Mesendoderm (in vitro differentiated cells): ENCODE measurements around the gene EP400.

Source experiments
- DNase-seq: peaks from one replicate; pipeline ENCODE4 v3.0.0; 2013
- H2AK5ac ChIP-seq: 2 replicates; pipeline ENCODE4 v1.6.1; 2013; ENCODE audit warnings: low read length, inconsistent platforms
- H2BK120ac ChIP-seq: 2 replicates; pipeline ENCODE4 v1.6.1; 2013; ENCODE audit warnings: low read depth, mild to moderate bottlenecking, low read length, moderate library complexity, mixed read lengths
- H2BK15ac ChIP-seq: replicated peaks from 2 replicates; pipeline ENCODE4 v1.6.1; 2013; ENCODE audit warnings: low read depth, mild to moderate bottlenecking, moderate library complexity
- H2BK5ac ChIP-seq: 2 replicates; pipeline ENCODE4 v1.6.1; 2013; ENCODE audit warnings: low read length, inconsistent platforms
- H3K18ac ChIP-seq: 2 replicates; pipeline ENCODE4 v1.6.1; 2013; ENCODE audit warnings: mild to moderate bottlenecking, low read length, mixed read lengths
- H3K23ac ChIP-seq: one replicate; pipeline ENCODE4 v1.6.1; 2013; ENCODE audit warnings: low read length
- H3K27ac ChIP-seq: 2 replicates; pipeline ENCODE4 v1.5.1; 2013; ENCODE audit warnings: low read depth, mild to moderate bottlenecking, inconsistent platforms, low read length, moderate library complexity
- H3K27me3 ChIP-seq: 2 replicates; pipeline ENCODE4 v1.6.1; 2013; ENCODE audit warnings: low read length, control low read depth, mild to moderate bottlenecking, inconsistent platforms; ENCODE audit not compliant: insufficient read depth, poor library complexity
- H3K36me3 ChIP-seq: 2 replicates; pipeline ENCODE4 v1.6.1; 2013; ENCODE audit warnings: low read length, inconsistent platforms; ENCODE audit not compliant: control insufficient read depth, insufficient read depth
- H3K4ac ChIP-seq: one replicate; pipeline ENCODE4 v1.6.1; 2013; ENCODE audit warnings: low read depth, mild to moderate bottlenecking, low read length, moderate library complexity
- H3K4me1 ChIP-seq: 2 replicates; pipeline ENCODE4 v1.6.1; 2013; ENCODE audit warnings: low read depth, low read length, inconsistent platforms; ENCODE audit not compliant: control insufficient read depth
- H3K4me2 ChIP-seq: 2 replicates; pipeline ENCODE4 v1.6.1; 2013; ENCODE audit warnings: low read length
- H3K4me3 ChIP-seq: 2 replicates; pipeline ENCODE4 v1.5.1; 2013; ENCODE audit warnings: mild to moderate bottlenecking, low read length
- H3K56ac ChIP-seq: one replicate; pipeline ENCODE4 v1.6.1; 2013; ENCODE audit warnings: low read length
- H3K79me1 ChIP-seq: 2 replicates; pipeline ENCODE4 v1.6.1; 2013; ENCODE audit warnings: low read length, inconsistent platforms
- H3K79me2 ChIP-seq: 2 replicates; pipeline ENCODE4 v1.6.1; 2013; ENCODE audit warnings: mild to moderate bottlenecking, low read length; ENCODE audit not compliant: control insufficient read depth, insufficient read depth
- H3K9ac ChIP-seq: 2 replicates; pipeline ENCODE4 v1.6.1; 2013; ENCODE audit warnings: low read length, inconsistent platforms
- H4K5ac ChIP-seq: one replicate; pipeline ENCODE4 v1.6.1; 2013; ENCODE audit warnings: low read length
- H4K8ac ChIP-seq: one replicate; pipeline ENCODE4 v1.6.1; 2013; ENCODE audit warnings: low read depth, mild to moderate bottlenecking, control low read depth, low read length, moderate library complexity
- WGBS: extraction: QIAGEN DNeasy Blood & Tissue Kit; methylation state at CpG from one replicate; pipeline ENCODE4 v1.1.7; 2013; ENCODE audit warnings: low lambda C conversion rate, missing lambda C conversion rate; ENCODE audit not compliant: insufficient coverage; ENCODE audit errors: extremely low coverage; 5-methylcytosine and 5-hydroxymethylcytosine counted together

Gene EP400

GRCh38 chr12:132075026-132075713, 125.4 kb downstream of the EP400 start:
- H3K27me3 ChIP-seq, result no peaks in the 10 kb centered on the region
- no peak overlapping the region for H3K4me3 ChIP-seq
- no peak overlapping the region for H3K27ac ChIP-seq
- H3K4me1 ChIP-seq, result no peaks in the 10 kb centered on the region
- no peak overlapping the region for H2AK5ac ChIP-seq
- H2BK15ac ChIP-seq, result no peak overlapping the region
- H3K23ac ChIP-seq, result no peak overlapping the region
- H3K36me3 ChIP-seq, result peaks cover 4% of the 10 kb centered on the region
- H4K5ac ChIP-seq, result no peak overlapping the region
- no peak overlapping the region for H4K8ac ChIP-seq
- H3K4me2 ChIP-seq, result no peak overlapping the region
- WGBS, result no CpG with 5 or more reads among the region's 15 CpGs
- H3K79me1 ChIP-seq, result no peaks in the 10 kb centered on the region
- no peak overlapping the region for H3K56ac ChIP-seq
- no peak overlapping the region for H2BK120ac ChIP-seq
- DNase-seq, result no peak
- H3K18ac ChIP-seq, result no peak overlapping the region
- no peak overlapping the region for H2BK5ac ChIP-seq
- H3K9ac ChIP-seq, result no peak overlapping the region
- H3K79me2 ChIP-seq, result no peaks in the 10 kb centered on the region
- H3K4ac ChIP-seq, result no peak overlapping the region

- Histone ChIP-seq H3K27ac (no peak overlapping the region), H2BK15ac (no peak overlapping the region), H2BK120ac (no peak overlapping the region), H2AK5ac (no peak overlapping the region), H3K79me1 (no peaks in the 10 kb centered on the region), H3K4me1 (no peaks in the 10 kb centered on the region), H3K56ac (no peak overlapping the region), H3K4ac (no peak overlapping the region), H3K18ac (no peak overlapping the region), H3K4me2 (no peak overlapping the region), H4K5ac (no peak overlapping the region), H3K9ac (no peak overlapping the region), H3K79me2 (no peaks in the 10 kb centered on the region), H2BK5ac (no peak overlapping the region), H3K4me3 (no peak overlapping the region), H3K36me3 (peaks cover 4% of the 10 kb centered on the region), H3K27me3 (no peaks in the 10 kb centered on the region), H3K23ac (no peak overlapping the region), H4K8ac (no peak overlapping the region)
- DNase-seq, result no peak
- no CpG with 5 or more reads among the region's 16 CpGs for WGBS
Measured at GRCh38 chr12:132075714-132076553, 126.2 kb downstream of the EP400 start.

- no peak overlapping the region for H3K27ac ChIP-seq
- no peak overlapping the region for H3K23ac ChIP-seq
- no CpG with 5 or more reads among the region's 10 CpGs for WGBS
- H2BK15ac ChIP-seq, result no peak overlapping the region
- H3K36me3 ChIP-seq, result peaks cover 4% of the 10 kb centered on the region
- no peaks in the 10 kb centered on the region for H3K79me1 ChIP-seq
- H3K9ac ChIP-seq, result no peak overlapping the region
- no peak overlapping the region for H3K18ac ChIP-seq
- no peak overlapping the region for H2AK5ac ChIP-seq
- H3K56ac ChIP-seq, result no peak overlapping the region
- H3K4me1 ChIP-seq, result no peaks in the 10 kb centered on the region
- H4K5ac ChIP-seq, result no peak overlapping the region
- H2BK5ac ChIP-seq, result no peak overlapping the region
- no peak overlapping the region for H3K4me3 ChIP-seq
- H3K27me3 ChIP-seq, result no peaks in the 10 kb centered on the region
- no peak for DNase-seq
- H4K8ac ChIP-seq, result no peak overlapping the region
- no peaks in the 10 kb centered on the region for H3K79me2 ChIP-seq
- no peak overlapping the region for H3K4me2 ChIP-seq
- no peak overlapping the region for H3K4ac ChIP-seq
- H2BK120ac ChIP-seq, result no peak overlapping the region
Measured at GRCh38 chr12:132076711-132077110, 127.0 kb downstream of the EP400 start.

GRCh38 chr12:132077322-132078100, 127.8 kb downstream of the EP400 start:
- Histone ChIP-seq H3K56ac (no peak overlapping the region), H3K27me3 (no peaks in the 10 kb centered on the region), H2BK120ac (no peak overlapping the region), H4K8ac (no peak overlapping the region), H3K79me1 (no peaks in the 10 kb centered on the region), H4K5ac (no peak overlapping the region), H3K4me2 (no peak overlapping the region), H3K4me3 (no peak overlapping the region), H3K4me1 (no peaks in the 10 kb centered on the region), H2BK5ac (no peak overlapping the region), H3K9ac (no peak overlapping the region), H2BK15ac (no peak overlapping the region), H3K23ac (no peak overlapping the region), H3K4ac (no peak overlapping the region), H3K27ac (no peak overlapping the region), H2AK5ac (no peak overlapping the region), H3K36me3 (peaks cover 4% of the 10 kb centered on the region), H3K79me2 (no peaks in the 10 kb centered on the region), H3K18ac (no peak overlapping the region)
- no CpG with 5 or more reads among the region's 29 CpGs for WGBS
- DNase-seq, result no peak

GRCh38 chr12:132078190-132078589, 128.4 kb downstream of the EP400 start:
- no peak overlapping the region for H3K23ac ChIP-seq
- H3K56ac ChIP-seq, result no peak overlapping the region
- H3K36me3 ChIP-seq, result peaks cover 4% of the 10 kb centered on the region
- no peak for DNase-seq
- H2AK5ac ChIP-seq, result no peak overlapping the region
- H3K4ac ChIP-seq, result no peak overlapping the region
- H3K18ac ChIP-seq, result no peak overlapping the region
- H2BK15ac ChIP-seq, result no peak overlapping the region
- no peak overlapping the region for H4K8ac ChIP-seq
- no peak overlapping the region for H3K4me2 ChIP-seq
- no peak overlapping the region for H2BK120ac ChIP-seq
- H3K79me2 ChIP-seq, result no peaks in the 10 kb centered on the region
- H3K9ac ChIP-seq, result no peak overlapping the region
- no CpG with 5 or more reads among the region's 6 CpGs for WGBS
- H4K5ac ChIP-seq, result no peak overlapping the region
- no peaks in the 10 kb centered on the region for H3K27me3 ChIP-seq
- no peak overlapping the region for H3K27ac ChIP-seq
- H3K79me1 ChIP-seq, result no peaks in the 10 kb centered on the region
- no peaks in the 10 kb centered on the region for H3K4me1 ChIP-seq
- H2BK5ac ChIP-seq, result no peak overlapping the region
- H3K4me3 ChIP-seq, result no peak overlapping the region
